GM19463 (cell line): ENCODE results near the gene MXRA7.
"Not testable (repeated sequence)": the region's sequence is repeated elsewhere in the genome, so short reads cannot be mapped to it uniquely, and the experiment has no call there.

Source experiments
- ATAC-seq: cut with Tn5 transposase; IDR thresholded peaks from one replicate; pipeline ENCODE4 v1.9.1; 2021; ENCODE audit warnings: mild to moderate bottlenecking, moderate library complexity; ENCODE audit not compliant: unreplicated experiment

The MXRA7 gene

GRCh38 chr17:76716146-76716838 lies 5.5 kb upstream of the MXRA7 start:
- no peak for ATAC-seq

- no peak for ATAC-seq
Observed at GRCh38 chr17:76715496-76715830, 4.7 kb upstream of the MXRA7 start.

GRCh38 chr17:76714822-76715495 lies 4.2 kb upstream of the MXRA7 start:
- no peak for ATAC-seq

GRCh38 chr17:76714336-76714735 lies 3.6 kb upstream of the MXRA7 start:
- ATAC-seq = no peak

- ATAC-seq = no peak
Observed at GRCh38 chr17:76713765-76714164, 3.0 kb upstream of the MXRA7 start.

GRCh38 chr17:76712321-76712720 lies 1.6 kb upstream of the MXRA7 start:
- ATAC-seq = not testable (repeated sequence)

- ATAC-seq = not testable (repeated sequence)
Observed at GRCh38 chr17:76709951-76710862, 558 bp downstream of the MXRA7 start.

GRCh38 chr17:76709077-76709950 lies 1.5 kb downstream of the MXRA7 start:
- no peak for ATAC-seq

- no peak for ATAC-seq
Observed at GRCh38 chr17:76707985-76708807, 2.6 kb downstream of the MXRA7 start.

GRCh38 chr17:76706817-76707216 lies 3.9 kb downstream of the MXRA7 start:
- no peak for ATAC-seq

GRCh38 chr17:76704805-76705204 lies 6.0 kb downstream of the MXRA7 start:
- no peak for ATAC-seq

GRCh38 chr17:76702941-76703637 lies 7.7 kb downstream of the MXRA7 start:
- no peak for ATAC-seq

GRCh38 chr17:76702076-76702475 lies 8.7 kb downstream of the MXRA7 start:
- no peak for ATAC-seq

GRCh38 chr17:76701471-76701967 lies 9.2 kb downstream of the MXRA7 start:
- ATAC-seq = no peak

- no peak for ATAC-seq
Observed at GRCh38 chr17:76700617-76701470, 9.9 kb downstream of the MXRA7 start.

GRCh38 chr17:76700270-76700616 lies 10.5 kb downstream of the MXRA7 start:
- ATAC-seq = no peak

GRCh38 chr17:76698466-76698977 lies 12.2 kb downstream of the MXRA7 start:
- ATAC-seq = not testable (repeated sequence)
